OCI-M1 (cell line): ENCODE results near the gene MYLK.
A peak's percentile ranks its signal among the peaks of the same experiment; 100 is the strongest.
"Not testable (repeated sequence)": the region's sequence is repeated elsewhere in the genome, so short reads cannot be mapped to it uniquely, and the experiment has no call there.

Source experiments
- DNase-seq: peaks from one replicate; lab custom pipeline; 2025; lab: John Stamatoyannopoulos, UW

MYLK gene

GRCh38 chr3:123884203-123884831 is at the start of gene MYLK:
Gene MYLK, minus strand, starts transcription at chr3:123884332. Its CDS starts 90,491 bp downstream, at chr3:123793841.
- no peak for DNase-seq

GRCh38 chr3:123930445-123930844 is 46.3 kb upstream of the MYLK start:
- no peak for DNase-seq

GRCh38 chr3:123929325-123929724 is 45.2 kb upstream of the MYLK start:
- no peak for DNase-seq

- DNase-seq: no peak
These were observed 42.3 kb upstream of the MYLK start for GRCh38 chr3:123926396-123926795.

GRCh38 chr3:123920868-123921267 is 36.7 kb upstream of the MYLK start:
- DNase-seq: no peak

- no peak for DNase-seq
These were observed 36.3 kb upstream of the MYLK start for GRCh38 chr3:123920383-123920782.

- DNase-seq: no peak
These were observed 35.2 kb upstream of the MYLK start for GRCh38 chr3:123919353-123919752.

GRCh38 chr3:123914829-123915228 is 30.7 kb upstream of the MYLK start:
- no peak for DNase-seq

- no peak for DNase-seq
These were observed 25.7 kb upstream of the MYLK start for GRCh38 chr3:123909785-123910184.

- no peak for DNase-seq
These were observed 23.6 kb upstream of the MYLK start for GRCh38 chr3:123907720-123908119.

- DNase-seq: no peak
These were observed 15.3 kb upstream of the MYLK start for GRCh38 chr3:123899300-123899865.

GRCh38 chr3:123893012-123893411 is 8.9 kb upstream of the MYLK start:
- no peak for DNase-seq

- no peak for DNase-seq
These were observed 8.1 kb upstream of the MYLK start for GRCh38 chr3:123892195-123892594.

GRCh38 chr3:123890991-123891390 is 6.9 kb upstream of the MYLK start:
- not testable (repeated sequence) for DNase-seq

- DNase-seq: not testable (repeated sequence)
These were observed 6.0 kb upstream of the MYLK start for GRCh38 chr3:123890162-123890561.

- DNase-seq: no peak
These were observed 861 bp upstream of the MYLK start for GRCh38 chr3:123884993-123885392.

- no peak for DNase-seq
These were observed 380 bp downstream of the MYLK start for GRCh38 chr3:123883701-123884202.

- DNase-seq: no peak
These were observed 1.0 kb downstream of the MYLK start for GRCh38 chr3:123883111-123883510.

GRCh38 chr3:123881771-123882170 is 2.4 kb downstream of the MYLK start:
- DNase-seq: no peak

- no peak for DNase-seq
These were observed 3.1 kb downstream of the MYLK start for GRCh38 chr3:123880998-123881561.

- DNase-seq: no peak
These were observed 5.3 kb downstream of the MYLK start for GRCh38 chr3:123878807-123879206.

GRCh38 chr3:123877965-123878364 is 6.2 kb downstream of the MYLK start:
- no peak for DNase-seq

- no peak for DNase-seq
These were observed 6.7 kb downstream of the MYLK start for GRCh38 chr3:123877466-123877865.

- peak; percentile 3 for DNase-seq
These were observed 7.3 kb downstream of the MYLK start for GRCh38 chr3:123876858-123877257.
